GM10847 (cell line): ENCODE data around the gene CPN2.

Source experiments
- POLR2A ChIP-seq: IDR thresholded peaks from 2 replicates; pipeline ENCODE4 v1.6.1; 2011; ENCODE audit not compliant: insufficient read length; ENCODE audit errors: extremely low read depth

The CPN2 gene

GRCh38 chr3:194328053-194328657 lies 23.0 kb downstream of the CPN2 start:
- TF ChIP-seq POLR2A: no peak

- no peak for TF ChIP-seq POLR2A
Observed at GRCh38 chr3:194327218-194328052, 23.7 kb downstream of the CPN2 start.

GRCh38 chr3:194326968-194327217 lies 24.2 kb downstream of the CPN2 start:
- no peak for TF ChIP-seq POLR2A

GRCh38 chr3:194326192-194326967 lies 24.7 kb downstream of the CPN2 start:
- TF ChIP-seq POLR2A: no peak

- TF ChIP-seq POLR2A: no peak
Observed at GRCh38 chr3:194325424-194326153, 25.5 kb downstream of the CPN2 start.

- TF ChIP-seq POLR2A: no peak
Observed at GRCh38 chr3:194324823-194325327, 26.3 kb downstream of the CPN2 start.

- TF ChIP-seq POLR2A: no peak
Observed at GRCh38 chr3:194323785-194324735, 27.1 kb downstream of the CPN2 start.

- TF ChIP-seq POLR2A: no peak
Observed at GRCh38 chr3:194322678-194323211, 28.4 kb downstream of the CPN2 start.

GRCh38 chr3:194321693-194322640 lies 29.2 kb downstream of the CPN2 start:
- no peak for TF ChIP-seq POLR2A

- TF ChIP-seq POLR2A: no peak
Observed at GRCh38 chr3:194320744-194321243, 30.3 kb downstream of the CPN2 start.

- no peak for TF ChIP-seq POLR2A
Observed at GRCh38 chr3:194320100-194320499, 31.0 kb downstream of the CPN2 start.

- TF ChIP-seq POLR2A: no peak
Observed at GRCh38 chr3:194318511-194319161, 32.5 kb downstream of the CPN2 start.
